HG02870 (cell line): Measurements from ENCODE around the gene DNAJB13.

Experiments used
- ATAC-seq: cut with Tn5 transposase; IDR thresholded peaks from one replicate; pipeline ENCODE4 v1.9.1; 2021; ENCODE audit warnings: mild to moderate bottlenecking, moderate library complexity; ENCODE audit not compliant: unreplicated experiment

The DNAJB13 gene

DNA sequence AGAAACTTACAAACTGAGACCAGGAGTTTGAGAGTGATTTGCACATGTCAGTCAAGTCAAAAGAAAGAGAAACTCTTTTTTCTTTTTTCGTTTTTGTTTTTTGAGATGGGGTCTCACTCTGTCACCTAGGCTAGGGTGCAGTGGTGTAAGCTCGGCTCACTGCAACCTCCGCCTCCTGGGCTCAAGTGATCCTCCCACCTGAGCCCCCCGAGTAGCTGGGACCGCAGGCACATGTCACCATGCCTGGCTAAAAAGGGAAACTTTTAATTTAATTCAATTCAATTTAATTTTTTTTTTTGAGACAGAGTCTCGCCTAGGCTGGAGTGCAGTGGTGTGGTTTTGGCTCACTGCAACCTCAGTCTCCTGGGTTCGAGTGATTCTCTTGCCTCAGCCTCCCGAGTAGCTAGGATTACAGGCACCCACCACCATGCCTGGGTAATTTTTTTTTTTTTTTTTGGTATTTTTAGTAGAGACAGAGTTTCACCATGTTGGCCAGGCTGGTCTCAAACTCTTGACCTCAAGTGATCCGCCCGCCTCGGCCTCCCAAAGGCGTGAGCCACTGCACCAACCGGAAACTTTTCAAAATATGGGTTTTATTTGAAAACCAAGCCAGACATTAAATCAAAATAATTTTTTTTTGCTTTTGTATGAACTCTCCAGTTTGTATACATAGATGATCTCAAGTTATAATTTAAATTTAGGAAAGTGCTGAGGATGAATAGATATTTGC is 48.2 kb downstream of the DNAJB13 start:
- ATAC-seq = no peak

DNA sequence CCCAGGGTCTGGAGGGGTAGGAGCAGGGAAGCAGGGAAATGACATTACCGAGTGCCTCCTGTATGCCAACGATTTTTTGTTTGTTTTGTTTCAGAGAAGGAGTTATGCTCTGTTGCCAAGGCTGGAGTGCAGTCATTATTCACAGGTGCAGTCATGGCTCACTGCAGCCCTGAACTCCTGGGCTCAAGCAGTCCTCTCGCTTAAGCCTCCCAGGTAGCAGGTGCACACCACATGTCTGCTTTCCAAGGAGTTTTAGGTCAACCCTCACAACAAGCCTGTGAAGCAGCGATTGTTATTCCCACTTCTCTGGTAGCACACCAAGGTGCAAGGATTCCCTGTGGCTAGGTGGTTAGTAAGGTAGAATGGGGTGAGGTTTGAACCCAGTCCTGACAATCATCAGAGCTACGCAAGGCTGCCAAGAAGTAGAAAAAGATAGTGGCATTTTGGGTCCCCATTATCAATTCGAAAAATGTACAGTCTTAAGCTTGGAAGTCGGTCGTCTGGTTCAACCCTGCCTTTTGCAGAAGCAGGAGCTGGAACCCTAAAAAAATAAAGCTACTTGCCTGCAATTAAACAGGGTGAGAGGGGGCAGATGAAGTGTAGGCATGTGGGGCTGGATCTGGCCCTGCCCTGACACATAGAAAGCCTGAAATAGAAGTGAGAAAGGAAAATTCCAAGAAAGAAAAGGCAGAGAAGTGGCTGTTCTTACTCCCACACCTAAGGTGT is 48.9 kb downstream of the DNAJB13 start:
- no peak for ATAC-seq

DNA sequence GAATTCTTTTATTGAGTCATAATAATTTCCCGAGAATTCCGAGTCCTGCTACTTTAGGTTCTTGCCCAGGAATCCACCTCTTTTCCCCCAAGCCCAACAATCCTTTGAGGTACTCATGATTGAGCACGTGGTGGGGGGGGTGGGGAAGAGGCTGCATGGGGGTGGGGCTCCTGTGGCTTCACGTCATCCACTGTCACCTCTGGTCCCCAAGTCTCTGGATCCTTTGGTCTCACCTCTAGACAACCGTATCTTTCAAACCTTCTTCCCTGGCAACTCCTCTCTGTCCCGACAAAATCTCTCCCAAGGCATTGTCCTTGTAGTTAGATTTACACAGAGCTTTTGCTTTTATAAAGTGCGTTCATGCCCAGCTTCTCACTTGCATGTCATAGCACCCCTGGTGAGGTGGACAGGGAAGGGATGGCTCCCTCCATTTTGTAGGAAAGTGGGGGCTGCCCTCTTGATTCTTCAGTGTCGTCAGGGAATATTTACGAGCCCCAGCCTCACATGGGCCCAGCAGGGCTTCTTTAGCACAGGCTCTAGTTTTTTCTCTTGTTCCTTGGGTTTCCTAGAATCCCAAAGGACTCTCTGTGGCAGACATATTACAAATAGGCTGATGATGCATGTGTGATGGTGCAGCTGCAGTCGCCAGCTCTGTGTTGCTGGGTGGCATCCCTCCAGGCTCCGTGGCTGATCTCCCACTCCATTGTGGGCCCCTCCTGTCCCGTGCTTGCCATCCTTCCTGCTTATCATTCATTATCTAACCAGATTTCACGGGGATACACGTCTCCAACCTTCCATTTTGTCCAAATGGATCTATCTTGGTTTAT is 49.7 kb downstream of the DNAJB13 start:
- no peak for ATAC-seq

DNA sequence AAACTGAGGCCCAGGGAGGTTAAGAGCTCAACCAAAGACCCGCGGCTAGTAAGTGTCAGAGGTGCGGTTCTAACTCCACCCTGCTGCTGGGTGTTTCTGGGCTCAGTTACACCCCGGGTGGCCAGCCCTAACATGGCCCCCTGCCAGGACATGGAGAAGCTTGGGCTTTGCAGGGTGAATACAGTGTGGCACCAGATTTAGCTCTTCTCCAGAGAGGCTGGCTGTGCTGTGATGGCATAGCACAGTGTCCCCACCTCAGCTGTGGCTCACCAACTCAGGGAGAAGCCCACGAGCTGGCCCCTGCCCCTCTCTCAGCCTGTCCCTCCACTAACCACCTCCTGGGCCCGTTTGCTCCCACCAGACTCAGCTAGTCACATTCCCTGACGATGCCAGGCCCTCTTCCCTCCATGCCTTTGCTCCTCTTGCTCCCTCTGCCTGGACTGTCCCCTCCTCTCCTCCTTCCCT is 51.0 kb downstream of the DNAJB13 start:
- ATAC-seq = no peak

DNA sequence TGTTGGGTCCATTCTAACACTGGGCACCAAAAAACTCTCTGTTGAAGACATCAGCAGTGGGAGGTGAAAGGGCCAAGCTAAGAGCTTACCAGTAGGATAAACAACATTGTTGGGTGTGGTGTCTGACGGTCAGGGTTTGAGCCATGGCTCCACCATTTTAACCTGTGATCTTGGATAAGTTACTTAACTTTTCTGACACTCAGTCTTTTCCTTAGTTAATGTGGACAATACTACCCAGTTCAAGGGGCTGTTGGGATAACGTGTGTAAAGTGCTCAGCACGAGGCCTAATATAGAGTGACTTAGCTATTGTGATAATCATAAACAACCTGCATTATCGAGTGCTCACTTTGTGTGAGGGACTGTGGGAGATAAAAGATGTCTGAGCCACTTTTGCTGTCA is 52.0 kb downstream of the DNAJB13 start:
- ATAC-seq = no peak

DNA sequence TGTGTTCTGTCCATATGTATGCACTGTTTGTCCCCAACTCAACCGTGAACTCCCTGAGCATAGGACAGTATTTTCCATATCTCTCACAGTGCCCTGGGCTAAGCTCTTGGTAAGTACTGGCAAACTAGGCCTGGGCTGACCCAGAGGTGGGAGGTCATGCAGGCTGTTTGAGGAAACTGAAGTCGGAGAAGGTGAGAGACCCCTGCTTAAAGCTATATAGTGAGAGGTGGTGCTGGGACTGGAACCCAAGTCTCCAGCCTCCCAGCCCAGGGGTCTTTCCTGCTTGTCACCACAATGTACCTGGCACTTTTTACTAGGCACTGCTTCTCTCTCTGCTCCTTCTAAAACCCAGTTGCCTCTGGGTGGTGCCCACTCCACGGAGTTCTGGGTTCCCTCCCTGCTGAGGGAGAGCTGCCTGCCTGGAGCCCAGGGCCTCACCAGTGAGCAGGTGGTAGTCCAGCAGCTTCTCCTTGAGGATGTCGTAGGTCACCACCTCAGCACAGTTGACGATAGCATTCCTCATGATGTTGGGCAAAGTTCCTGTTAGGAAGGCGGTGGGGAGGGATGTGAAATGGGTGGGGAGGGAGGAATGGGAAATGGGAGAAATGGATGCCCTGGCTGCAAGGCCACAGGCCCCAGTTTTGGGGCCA is 53.3 kb downstream of the DNAJB13 start:
- ATAC-seq = no peak

DNA sequence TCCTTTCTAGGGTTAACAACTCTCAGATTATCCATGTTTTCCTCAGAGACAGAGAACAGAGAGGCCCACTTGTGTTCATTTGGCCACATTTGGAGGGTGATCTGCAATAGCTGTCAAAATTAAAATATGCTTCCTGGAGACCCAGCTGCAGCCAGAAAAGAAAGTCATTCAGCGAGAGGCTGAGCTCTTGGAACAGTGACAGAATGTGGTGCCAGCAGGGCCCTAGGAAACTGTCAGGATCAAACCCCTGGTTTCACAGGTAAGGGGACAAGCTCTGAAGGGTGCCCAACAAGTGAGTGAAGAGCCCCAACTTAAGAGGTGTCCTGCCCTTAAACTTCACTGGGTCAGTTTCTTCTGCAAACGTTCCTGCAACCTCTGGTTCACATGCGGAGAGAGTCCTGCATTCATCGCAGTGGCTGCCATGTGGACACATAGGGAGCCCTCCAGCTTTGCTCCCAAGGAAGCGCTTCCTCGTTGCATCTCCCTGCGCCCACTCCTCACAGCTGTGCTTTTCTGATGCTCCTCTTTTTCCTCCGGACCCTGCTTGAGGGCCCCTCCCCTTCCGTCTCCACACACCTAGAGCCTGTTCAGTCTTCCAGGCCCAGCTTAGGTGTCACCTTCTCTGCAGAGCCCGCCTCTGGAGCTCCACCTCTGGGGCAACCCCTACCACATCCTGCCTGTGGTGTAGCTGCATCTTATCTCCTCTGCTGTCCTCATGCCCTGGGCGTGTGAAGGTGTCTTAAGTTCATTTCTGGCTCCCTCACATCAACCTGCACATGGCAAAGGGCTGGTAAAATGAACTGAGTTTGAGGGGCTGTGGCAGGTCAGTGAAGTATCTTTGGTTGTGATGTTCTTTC is 54.2 kb downstream of the DNAJB13 start:
- no peak for ATAC-seq

DNA sequence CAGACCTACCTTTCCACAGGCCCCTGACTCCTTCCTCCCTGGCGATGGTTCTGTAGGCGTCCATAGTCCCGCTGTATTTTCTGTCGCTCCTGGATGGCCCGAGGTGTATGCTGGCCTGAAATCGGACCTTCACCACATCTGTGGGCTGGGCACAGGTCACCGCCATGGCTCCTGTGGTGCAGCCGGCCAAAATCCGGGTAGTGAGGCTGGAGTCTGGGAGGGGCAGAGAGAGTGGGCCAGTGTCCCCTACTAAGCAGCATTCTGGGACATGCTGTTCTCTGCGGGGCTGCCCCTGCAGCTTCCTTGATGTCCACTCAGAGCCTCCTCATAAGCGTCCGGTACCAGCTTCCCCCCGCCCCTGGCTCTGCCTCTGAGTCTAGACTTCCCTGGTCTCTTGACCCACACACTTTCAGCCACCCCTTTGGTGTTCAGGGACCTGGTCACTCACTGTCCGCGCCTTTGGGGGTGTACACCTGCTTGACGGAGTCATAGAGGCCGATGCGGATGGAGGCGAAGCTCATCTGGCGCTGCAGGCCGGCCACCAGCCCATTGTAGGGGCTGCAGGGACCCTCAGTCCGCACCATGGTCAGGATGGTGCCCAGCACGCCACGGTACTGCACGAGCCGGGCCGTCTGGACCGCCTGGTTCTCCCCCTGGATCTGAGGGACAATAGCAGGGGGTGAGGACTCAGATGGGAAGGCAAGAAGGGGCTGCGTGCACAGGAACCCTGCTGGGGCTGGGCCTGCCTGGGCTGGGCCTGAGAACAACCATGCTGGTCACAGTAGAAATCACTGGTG is 55.1 kb downstream of the DNAJB13 start:
- no peak for ATAC-seq

DNA sequence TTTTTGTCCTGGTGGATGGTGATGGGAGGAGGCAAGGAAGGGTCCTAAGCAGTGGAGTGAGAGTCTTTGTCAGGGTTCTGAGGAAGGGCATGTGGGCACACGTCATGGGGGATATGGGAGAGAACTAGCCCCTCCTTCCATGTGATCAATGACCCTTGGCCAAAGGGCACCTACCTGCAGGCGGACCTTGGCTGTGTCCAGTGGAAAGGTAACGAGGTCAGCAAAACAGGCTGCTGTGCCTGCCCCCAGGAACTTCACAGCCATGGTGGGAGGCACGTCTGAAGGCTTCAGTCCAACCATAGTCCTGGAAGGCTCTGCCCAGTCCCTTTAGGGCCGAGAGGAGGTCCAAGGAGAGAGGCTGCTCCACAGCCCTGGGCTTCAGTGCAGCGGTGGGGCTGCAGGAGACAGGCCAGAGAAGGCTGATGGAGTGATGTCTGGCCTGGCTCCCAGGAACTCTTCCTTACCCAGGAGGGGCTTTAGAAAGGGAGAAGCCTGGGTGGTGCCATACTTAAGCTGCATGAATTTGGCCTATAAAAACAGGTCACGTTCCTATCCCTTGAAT is 56.0 kb downstream of the DNAJB13 start:
- no peak for ATAC-seq

DNA sequence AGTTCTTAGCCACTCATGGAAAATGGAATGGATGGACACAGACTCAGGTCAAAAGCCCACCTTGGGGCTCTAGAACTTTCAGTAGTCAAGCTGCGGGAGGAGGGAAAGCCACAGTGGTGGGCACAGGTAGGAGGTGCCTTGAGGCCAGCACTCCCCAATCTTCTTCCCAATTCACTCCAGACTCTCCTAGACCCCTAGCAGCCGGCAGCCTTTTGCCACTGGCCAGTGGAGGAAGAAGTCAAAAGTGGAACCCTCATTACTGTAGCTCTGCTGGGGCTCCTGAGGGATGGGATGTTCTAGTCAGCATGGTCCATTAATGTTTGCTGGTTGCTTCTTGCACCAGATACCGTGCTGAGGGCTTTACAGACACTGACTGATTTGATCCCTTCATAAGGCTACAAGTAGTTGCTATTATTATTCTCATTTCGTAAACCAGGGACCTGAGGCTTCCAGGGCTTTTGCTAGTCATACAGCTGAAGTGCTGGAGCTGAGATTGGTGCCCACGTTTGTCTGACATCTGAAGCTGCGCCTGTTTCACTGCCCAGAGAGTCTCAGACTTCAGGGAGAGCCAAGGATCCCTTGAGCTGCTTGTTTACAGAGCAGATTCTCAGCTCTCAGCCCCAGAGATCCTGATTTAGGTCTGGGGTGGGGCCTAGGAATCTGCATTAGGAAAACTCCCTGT is 57.0 kb downstream of the DNAJB13 start:
- ATAC-seq = no peak

DNA sequence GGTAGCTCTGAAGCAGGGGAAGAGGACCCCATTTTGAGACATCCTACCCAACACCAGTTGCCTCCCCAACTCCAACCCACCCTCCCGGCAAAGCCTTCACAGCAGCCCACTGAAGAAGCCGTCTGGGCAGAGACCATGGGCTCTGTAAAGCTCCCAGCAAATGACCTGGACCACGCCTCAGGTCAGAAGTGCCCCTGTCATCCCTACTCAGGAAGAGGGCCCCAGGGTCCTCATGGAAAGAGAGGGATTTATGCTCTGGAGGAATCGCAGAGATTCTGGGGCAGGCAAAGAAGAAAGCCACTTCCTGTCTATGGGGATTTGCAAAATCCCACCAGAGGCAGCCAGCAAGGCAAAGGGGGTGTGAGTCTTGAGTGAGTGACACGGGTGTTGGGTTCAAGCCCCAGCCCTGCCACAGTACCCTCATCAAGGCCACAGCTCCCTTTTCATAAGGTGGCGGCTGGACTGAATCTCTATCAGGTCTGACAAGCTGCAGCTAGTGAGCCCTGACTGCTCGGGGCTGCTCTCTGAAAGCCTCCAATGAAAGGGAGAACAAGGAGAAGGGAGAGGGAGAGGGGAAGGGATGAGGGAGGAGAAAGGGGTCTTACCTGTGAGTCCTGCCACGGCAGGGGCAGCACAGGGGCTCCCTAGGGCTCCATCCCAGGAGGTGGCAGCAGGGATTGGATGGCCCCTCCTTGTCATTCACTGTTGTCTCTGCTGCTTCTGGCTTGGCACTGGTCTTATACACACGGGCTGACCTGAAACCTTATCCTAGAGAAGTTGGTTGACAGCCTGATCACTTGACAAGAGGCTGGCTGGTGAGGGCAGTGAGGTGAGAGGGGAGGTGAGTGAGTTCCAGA is 57.8 kb downstream of the DNAJB13 start, which contains the start of gene UCP3:
Gene UCP3 (minus strand): TSS at position 713 of the 857 bp plus-strand sequence. CDS start 2,043 bp downstream, outside the sequence.
- ATAC-seq = no peak

DNA sequence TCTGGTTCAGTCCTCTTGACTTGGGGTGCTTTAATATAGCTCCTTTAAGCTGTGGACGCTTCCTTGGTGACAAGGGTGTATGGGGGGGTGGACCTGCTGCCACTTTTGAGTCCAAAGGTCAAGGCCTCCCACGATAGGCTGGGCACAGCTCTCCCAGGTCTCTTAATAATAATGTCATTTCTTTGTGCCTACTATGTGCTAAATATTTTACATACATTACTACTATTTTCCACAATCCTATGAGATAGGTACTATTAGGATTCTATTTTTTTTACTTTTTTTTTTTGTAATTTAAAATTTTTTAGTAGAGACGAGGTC is 58.4 kb downstream of the DNAJB13 start:
- no peak for ATAC-seq

DNA sequence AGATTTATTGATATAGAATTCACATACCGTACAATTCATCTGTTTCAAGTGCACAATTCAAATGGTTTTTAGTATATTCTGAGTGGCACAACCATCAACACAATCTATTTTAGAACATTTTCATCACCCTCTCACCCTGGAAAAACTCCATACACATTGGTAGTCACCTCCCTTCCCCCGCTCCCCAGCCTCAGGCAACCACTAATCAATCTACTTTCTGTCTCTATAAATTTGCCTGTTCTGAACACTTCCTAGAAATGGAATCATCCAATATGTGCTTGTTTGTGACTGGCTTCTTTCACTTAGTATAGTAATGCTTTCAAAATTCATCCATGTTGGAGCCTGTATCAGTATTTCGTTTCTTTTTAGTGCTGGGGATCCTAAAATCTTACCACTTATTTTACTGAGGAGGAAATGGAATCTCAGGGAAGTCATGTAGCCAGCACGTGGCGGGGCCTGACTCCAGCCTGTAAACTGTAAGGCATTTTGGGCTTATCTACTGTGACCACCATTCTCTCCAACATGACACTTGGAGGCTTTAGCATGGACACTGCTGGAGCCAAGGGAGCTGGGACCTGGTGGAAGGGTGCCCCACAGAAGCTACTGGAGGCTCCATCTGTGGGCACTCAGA is 59.0 kb downstream of the DNAJB13 start:
- ATAC-seq = no peak

DNA sequence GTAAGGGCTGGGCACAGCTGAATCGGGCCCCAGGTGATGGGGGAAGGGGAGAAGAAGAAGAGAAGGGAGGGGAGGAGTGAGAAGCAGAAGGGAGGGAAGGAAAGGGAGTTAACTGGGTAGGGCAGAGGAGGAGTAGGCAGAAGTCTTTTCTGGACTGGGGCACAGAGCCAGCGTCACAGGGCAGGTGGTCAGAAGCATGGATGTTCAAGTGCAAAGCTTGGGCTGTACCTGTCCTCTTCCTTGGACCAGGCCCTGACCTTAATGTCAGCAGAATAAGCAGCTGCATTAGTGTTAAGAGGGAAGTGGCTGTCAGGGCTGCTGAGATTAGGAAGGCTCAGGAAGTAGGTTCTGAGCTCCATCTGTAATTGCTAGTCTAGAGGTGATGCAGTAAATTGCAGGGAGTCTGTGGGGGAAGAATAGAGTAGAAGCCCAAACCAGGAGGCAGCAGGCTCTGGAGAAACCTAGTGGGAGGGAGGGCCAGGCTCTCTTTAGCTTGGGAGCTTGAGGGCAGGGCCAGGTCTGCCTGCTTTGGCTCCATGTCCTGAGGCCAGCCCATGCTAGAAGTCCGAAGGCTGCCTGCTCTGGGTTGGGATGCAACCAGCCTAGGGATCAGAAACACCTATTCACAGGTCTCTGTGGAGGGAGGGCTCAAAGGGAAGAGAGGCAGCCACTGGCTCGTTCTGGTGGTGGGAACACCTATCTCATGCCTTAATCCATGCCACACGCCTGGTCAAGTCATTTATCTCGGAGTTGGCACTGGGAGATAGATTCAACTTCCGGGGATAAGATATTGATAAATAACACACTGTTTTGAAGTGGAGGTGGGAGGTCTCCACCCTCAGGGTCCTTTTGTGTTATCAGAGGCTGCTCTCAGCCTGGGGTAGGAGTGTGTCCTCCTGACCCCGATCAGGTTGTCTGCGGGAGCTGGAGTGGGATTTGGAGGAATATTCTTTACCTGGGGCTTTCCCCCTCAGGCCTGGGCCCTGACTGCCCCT is 59.8 kb downstream of the DNAJB13 start:
- ATAC-seq = no peak

DNA sequence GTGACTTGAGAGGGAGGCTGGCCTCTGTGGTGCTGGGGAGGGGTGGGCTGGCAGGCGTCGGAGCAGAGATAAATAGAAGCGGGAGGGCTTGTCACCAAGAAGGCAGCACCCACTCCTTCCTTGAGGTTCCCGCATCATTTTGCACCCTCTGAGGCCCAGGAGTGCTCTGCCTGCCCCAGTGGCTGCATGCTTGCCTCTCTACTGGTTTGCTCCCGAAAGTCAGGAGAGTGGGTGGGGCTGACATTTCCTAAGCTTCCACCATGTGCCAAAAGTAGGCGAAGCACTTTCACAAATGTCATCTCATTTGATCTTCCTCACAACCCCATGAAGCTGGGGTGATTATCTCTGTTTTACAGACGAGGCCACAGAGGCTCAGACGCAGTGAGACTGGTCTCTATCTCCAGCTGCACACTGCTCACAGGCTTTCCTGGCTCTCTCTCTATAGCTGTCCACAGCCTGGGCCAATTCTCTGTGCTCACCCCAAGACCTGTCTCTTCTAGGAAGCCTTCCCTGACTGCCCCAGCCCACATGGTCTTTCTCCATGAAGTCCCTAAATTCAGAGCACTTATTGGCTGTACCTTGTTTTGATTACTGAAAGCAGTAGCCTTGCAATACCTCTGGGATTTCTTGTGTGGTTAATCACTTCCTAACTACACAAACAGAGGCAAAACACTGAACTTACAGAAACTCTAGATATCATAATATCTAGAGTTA is 60.7 kb downstream of the DNAJB13 start:
- peak; percentile 73 for ATAC-seq
